Left ventricle myocardium inferior (tissue), 1 donor: ENCODE results near the gene DPP10. TPM values are rescaled to one million over a fixed set of nuclear protein-coding genes. Genes with fewer than 3 reads are reported as not detected.

Experiments
- DNase-seq: peaks from one replicate; pipeline ENCODE4 v3.0.0-alpha.2; 2020
- H3K27ac ChIP-seq: fragments of 200-600 bp; replicated peaks from 2 replicates; pipeline ENCODE4 v1.8.0; 2021
- H3K27me3 ChIP-seq: fragments of 200-600 bp; 2 replicates; pipeline ENCODE4 v1.8.0; 2021; ENCODE audit warnings: low read depth
- H3K36me3 ChIP-seq: fragments of 200-600 bp; 2 replicates; pipeline ENCODE4 v1.8.0; 2021
- H3K4me1 ChIP-seq: fragments of 200-600 bp; 2 replicates; pipeline ENCODE4 v1.8.0; 2021
- H3K4me3 ChIP-seq: fragments of 200-600 bp; 2 replicates; pipeline ENCODE4 v1.8.0; 2021; ENCODE audit warnings: mild to moderate bottlenecking, moderate library complexity
- H3K9me3 ChIP-seq: fragments of 200-600 bp; replicated peaks from 2 replicates; pipeline ENCODE4 v1.8.0; 2021
- CTCF ChIP-seq: fragments of 200-600 bp; IDR thresholded peaks from 2 replicates; pipeline ENCODE4 v1.8.0; 2021; ENCODE audit warnings: antibody characterized with exemption, mild to moderate bottlenecking, borderline replicate concordance
- intact Hi-C: fragments of 100-400 bp; cut with micrococcal nuclease; formaldehyde crosslinking; loops from one replicate; pipeline ENCODE4 v1.11.0; 2022
- total RNA-seq: library from RNA; stranded (reverse); fragmentation: NEBNext Ultra II Directional; extraction: Animal tissue kit (Norgen Biotek cat#: 25700); gene quantifications from one replicate; pipeline ENCODE4 v1.2.1, GENCODE V29; 2021
- donor health status: DM: no; HTN: yes; CAD: no; lungs with severe emphysema.

The DPP10 gene
- total RNA-seq, 1 donor from 2014 or later: 0.16 TPM

- no peak overlapping the region for H3K27ac ChIP-seq
- intact Hi-C loops: no loop called here
- no peaks in the 10 kb centered on the region for H3K4me1 ChIP-seq
- no peaks in the 10 kb centered on the region for H3K9me3 ChIP-seq
- no peaks in the 10 kb centered on the region for H3K27me3 ChIP-seq
- TF ChIP-seq CTCF: no peak
- H3K4me3 ChIP-seq: no peak overlapping the region
- H3K36me3 ChIP-seq: no peaks in the 10 kb centered on the region
- no peak for DNase-seq
Measured at GRCh38 chr2:115552726-115553125, 1110.3 kb downstream of the DPP10 start.

- TF ChIP-seq CTCF: no peak
- Histone ChIP-seq H3K36me3 (no peaks in the 10 kb centered on the region), H3K4me1 (no peaks in the 10 kb centered on the region), H3K27ac (no peak overlapping the region), H3K4me3 (no peak overlapping the region), H3K9me3 (no peaks in the 10 kb centered on the region), H3K27me3 (no peaks in the 10 kb centered on the region)
- intact Hi-C loops: no loop called here
- no peak for DNase-seq
Measured at GRCh38 chr2:115554153-115554552, 1111.7 kb downstream of the DPP10 start.

GRCh38 chr2:115558725-115559124, 1116.3 kb downstream of the DPP10 start:
- intact Hi-C loops: no loop called here
- H3K9me3 ChIP-seq: no peaks in the 10 kb centered on the region

GRCh38 chr2:115560666-115561065, 1118.2 kb downstream of the DPP10 start:
- DNase-seq: no peak
- no peak overlapping the region for H3K27ac ChIP-seq
- H3K36me3 ChIP-seq: no peaks in the 10 kb centered on the region
- no peaks in the 10 kb centered on the region for H3K27me3 ChIP-seq
- H3K4me3 ChIP-seq: no peak overlapping the region
- H3K9me3 ChIP-seq: no peaks in the 10 kb centered on the region
- no peaks in the 10 kb centered on the region for H3K4me1 ChIP-seq
- intact Hi-C loops: no loop called here
- no peak for TF ChIP-seq CTCF

More at GRCh38 chr2:115558725-115559124, 1116.3 kb downstream of the DPP10 start:
- H3K27me3 ChIP-seq: no peaks in the 10 kb centered on the region
- no peak overlapping the region for H3K4me3 ChIP-seq
- no peak for TF ChIP-seq CTCF
- DNase-seq: no peak
- H3K27ac ChIP-seq: no peak overlapping the region
- H3K36me3 ChIP-seq: no peaks in the 10 kb centered on the region
- H3K4me1 ChIP-seq: no peaks in the 10 kb centered on the region

GRCh38 chr2:115568643-115569042, 1126.2 kb downstream of the DPP10 start:
- H3K4me1 ChIP-seq: no peaks in the 10 kb centered on the region
- H3K36me3 ChIP-seq: no peaks in the 10 kb centered on the region
- H3K9me3 ChIP-seq: no peaks in the 10 kb centered on the region
- no peak for DNase-seq
- H3K27ac ChIP-seq: no peak overlapping the region
- H3K27me3 ChIP-seq: no peaks in the 10 kb centered on the region
- no peak overlapping the region for H3K4me3 ChIP-seq
- TF ChIP-seq CTCF: no peak
- intact Hi-C loops: no loop called here

GRCh38 chr2:115569547-115569946, 1127.1 kb downstream of the DPP10 start:
- H3K27me3 ChIP-seq: no peaks in the 10 kb centered on the region
- no peak for TF ChIP-seq CTCF
- no peaks in the 10 kb centered on the region for H3K4me1 ChIP-seq
- DNase-seq: no peak
- H3K9me3 ChIP-seq: no peaks in the 10 kb centered on the region
- H3K27ac ChIP-seq: no peak overlapping the region
- H3K4me3 ChIP-seq: no peak overlapping the region
- no peaks in the 10 kb centered on the region for H3K36me3 ChIP-seq
- intact Hi-C loops: no loop called here
